ENCODE measurements around the gene NUCKS1.

Gene NUCKS1

GRCh38 chr1:205770618-205771017 lies 20.6 kb upstream of the NUCKS1 start:
- no peak for DNase-seq (ENCODE audit: low read depth)

- no peak for DNase-seq (ENCODE audit: low read depth)
These were observed 19.8 kb upstream of the NUCKS1 start for GRCh38 chr1:205769641-205770365.

GRCh38 chr1:205767248-205767647 lies 17.3 kb upstream of the NUCKS1 start:
- DNase-seq (ENCODE audit: low read depth), result no peak

- DNase-seq (ENCODE audit: low read depth), result no peak
These were observed 16.6 kb upstream of the NUCKS1 start for GRCh38 chr1:205766570-205766969.

GRCh38 chr1:205766038-205766437 lies 16.1 kb upstream of the NUCKS1 start:
- peak; percentile 44 for DNase-seq (ENCODE audit: low read depth)

GRCh38 chr1:205764578-205764977 lies 14.6 kb upstream of the NUCKS1 start:
- DNase-seq (ENCODE audit: low read depth), result no peak

GRCh38 chr1:205763980-205764379 lies 14.0 kb upstream of the NUCKS1 start:
- no peak for DNase-seq (ENCODE audit: low read depth)

GRCh38 chr1:205760606-205761005 lies 10.6 kb upstream of the NUCKS1 start:
- DNase-seq (ENCODE audit: low read depth), result no peak

- no peak for DNase-seq (ENCODE audit: low read depth)
These were observed 6.6 kb upstream of the NUCKS1 start for GRCh38 chr1:205756552-205756951.

- no peak for DNase-seq (ENCODE audit: low read depth)
These were observed 4.9 kb upstream of the NUCKS1 start for GRCh38 chr1:205754857-205755256.

- DNase-seq (ENCODE audit: low read depth), result no peak
These were observed 1.2 kb upstream of the NUCKS1 start for GRCh38 chr1:205751036-205751651.

GRCh38 chr1:205749234-205750137 lies 496 bp downstream of the NUCKS1 start:
- peak; percentile 95 for DNase-seq (ENCODE audit: low read depth)

- peak; percentile 94 for DNase-seq (ENCODE audit: low read depth)
These were observed 1.4 kb downstream of the NUCKS1 start for GRCh38 chr1:205748403-205749233.

GRCh38 chr1:205746757-205747412 lies 3.1 kb downstream of the NUCKS1 start:
- no peak for DNase-seq (ENCODE audit: low read depth)

GRCh38 chr1:205744403-205744802 lies 5.6 kb downstream of the NUCKS1 start:
- no peak for DNase-seq (ENCODE audit: low read depth)

- DNase-seq (ENCODE audit: low read depth), result no peak
These were observed 6.0 kb downstream of the NUCKS1 start for GRCh38 chr1:205743977-205744376.

- DNase-seq (ENCODE audit: low read depth), result peak; percentile 16
These were observed 8.3 kb downstream of the NUCKS1 start for GRCh38 chr1:205741681-205742080.

GRCh38 chr1:205739348-205740160 lies 10.4 kb downstream of the NUCKS1 start:
- peak; percentile 85 for DNase-seq (ENCODE audit: low read depth)

GRCh38 chr1:205735218-205735617 lies 14.8 kb downstream of the NUCKS1 start:
- no peak for DNase-seq (ENCODE audit: low read depth)

- DNase-seq (ENCODE audit: low read depth), result no peak
These were observed 16.4 kb downstream of the NUCKS1 start for GRCh38 chr1:205733438-205734175.
